HG02610 (cell line): ENCODE results near the gene AFP.

Experiments
- ATAC-seq: cut with Tn5 transposase; IDR thresholded peaks from one replicate; pipeline ENCODE4 v1.9.1; 2021; ENCODE audit warnings: mild to moderate bottlenecking, moderate library complexity; ENCODE audit not compliant: unreplicated experiment

The AFP gene

GRCh38 chr4:73413294-73413755, 22.7 kb upstream of the AFP start:
- ATAC-seq, result no peak

- no peak for ATAC-seq
Measured at GRCh38 chr4:73414936-73415271, 21.1 kb upstream of the AFP start.

- no peak for ATAC-seq
Measured at GRCh38 chr4:73415807-73416238, 20.2 kb upstream of the AFP start.

- no peak for ATAC-seq
Measured at GRCh38 chr4:73416423-73417087, 19.5 kb upstream of the AFP start.

- no peak for ATAC-seq
Measured at GRCh38 chr4:73417342-73417741, 18.7 kb upstream of the AFP start.

GRCh38 chr4:73417973-73418372, 18.0 kb upstream of the AFP start:
- ATAC-seq, result no peak

GRCh38 chr4:73418677-73419076, 17.3 kb upstream of the AFP start:
- no peak for ATAC-seq

GRCh38 chr4:73419106-73420038, 16.6 kb upstream of the AFP start:
- no peak for ATAC-seq

GRCh38 chr4:73420615-73421014, 15.4 kb upstream of the AFP start:
- ATAC-seq, result no peak

- no peak for ATAC-seq
Measured at GRCh38 chr4:73421708-73422457, 14.1 kb upstream of the AFP start.

GRCh38 chr4:73422458-73422752, 13.6 kb upstream of the AFP start:
- no peak for ATAC-seq

- no peak for ATAC-seq
Measured at GRCh38 chr4:73423184-73423583, 12.8 kb upstream of the AFP start.

GRCh38 chr4:73426666-73427065, 9.4 kb upstream of the AFP start:
- no peak for ATAC-seq

GRCh38 chr4:73429118-73429517, 6.9 kb upstream of the AFP start:
- ATAC-seq, result no peak

GRCh38 chr4:73429826-73430587, 6.0 kb upstream of the AFP start:
- no peak for ATAC-seq

- no peak for ATAC-seq
Measured at GRCh38 chr4:73431813-73432168, 4.2 kb upstream of the AFP start.

- ATAC-seq, result no peak
Measured at GRCh38 chr4:73432169-73433000, 3.6 kb upstream of the AFP start.

- no peak for ATAC-seq
Measured at GRCh38 chr4:73433140-73433539, 2.9 kb upstream of the AFP start.

- peak; percentile 58 for ATAC-seq
Measured at GRCh38 chr4:73434311-73434710, 1.7 kb upstream of the AFP start.
